Neural cell (in vitro differentiated cells): ENCODE measurements around the gene GRIK3.

Experiments
- EZH2 ChIP-seq: fragments of 200-600, 300-800 bp; shearing (Covaris generic), sonication (generic); IDR thresholded peaks from 2 replicates; pipeline ENCODE4 v1.6.1; 2014; ENCODE audit warnings: antibody characterized with exemption, low read length, borderline replicate concordance, mild to moderate bottlenecking; ENCODE audit not compliant: insufficient read depth, poor library complexity, severe bottlenecking
- MXI1 ChIP-seq: fragments of 450-650 bp; conservative IDR thresholded peaks from 2 replicates; pipeline ENCODE4 v1.6.1; 2014; ENCODE audit warnings: antibody characterized with exemption, mild to moderate bottlenecking; ENCODE audit not compliant: poor library complexity, severe bottlenecking
- POLR2AphosphoS5 ChIP-seq: IDR thresholded peaks from 2 replicates; pipeline ENCODE4 v1.6.1; 2012
- TAF1 ChIP-seq: IDR thresholded peaks from 2 replicates; pipeline ENCODE4 v1.6.1; 2012; ENCODE audit warnings: low read depth
- TF ChIP-seq, protein P1 (sequence below): fragments of 450-650 bp; IDR thresholded peaks from 2 replicates; pipeline ENCODE4 v1.5.1; 2014; ENCODE audit warnings: antibody characterized with exemption, mild to moderate bottlenecking, moderate library complexity; ENCODE audit not compliant: poor library complexity, severe bottlenecking
- TF ChIP-seq, protein P2 (sequence below): IDR thresholded peaks from 2 replicates; pipeline ENCODE4 v1.6.1; 2012; ENCODE audit warnings: borderline replicate concordance

DNA sequence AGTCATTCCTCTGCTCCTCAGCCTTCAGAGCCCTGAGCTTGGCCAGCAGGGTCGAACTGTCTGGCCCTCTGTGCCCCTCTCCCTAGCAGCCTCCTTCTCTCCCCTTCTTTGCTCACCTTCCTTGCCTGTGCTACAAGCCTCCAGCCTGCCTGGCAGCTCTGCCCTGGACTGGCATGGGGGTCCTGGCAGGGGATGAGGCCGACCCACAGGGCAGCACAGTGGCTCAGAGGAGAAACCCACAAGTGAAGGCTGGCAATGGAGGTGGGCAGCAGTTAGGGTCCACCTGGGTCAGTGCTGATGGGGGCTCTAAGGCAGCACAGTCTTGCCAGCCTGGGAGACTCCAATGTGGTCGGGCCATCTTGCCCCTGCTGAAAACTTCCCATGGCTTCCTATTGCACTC, 274.2 kb downstream of the GRIK3 start:
- no peak for TF ChIP-seq EZH2
- TF ChIP-seq, protein P1, sequence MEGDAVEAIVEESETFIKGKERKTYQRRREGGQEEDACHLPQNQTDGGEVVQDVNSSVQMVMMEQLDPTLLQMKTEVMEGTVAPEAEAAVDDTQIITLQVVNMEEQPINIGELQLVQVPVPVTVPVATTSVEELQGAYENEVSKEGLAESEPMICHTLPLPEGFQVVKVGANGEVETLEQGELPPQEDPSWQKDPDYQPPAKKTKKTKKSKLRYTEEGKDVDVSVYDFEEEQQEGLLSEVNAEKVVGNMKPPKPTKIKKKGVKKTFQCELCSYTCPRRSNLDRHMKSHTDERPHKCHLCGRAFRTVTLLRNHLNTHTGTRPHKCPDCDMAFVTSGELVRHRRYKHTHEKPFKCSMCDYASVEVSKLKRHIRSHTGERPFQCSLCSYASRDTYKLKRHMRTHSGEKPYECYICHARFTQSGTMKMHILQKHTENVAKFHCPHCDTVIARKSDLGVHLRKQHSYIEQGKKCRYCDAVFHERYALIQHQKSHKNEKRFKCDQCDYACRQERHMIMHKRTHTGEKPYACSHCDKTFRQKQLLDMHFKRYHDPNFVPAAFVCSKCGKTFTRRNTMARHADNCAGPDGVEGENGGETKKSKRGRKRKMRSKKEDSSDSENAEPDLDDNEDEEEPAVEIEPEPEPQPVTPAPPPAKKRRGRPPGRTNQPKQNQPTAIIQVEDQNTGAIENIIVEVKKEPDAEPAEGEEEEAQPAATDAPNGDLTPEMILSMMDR, result no peak
- TF ChIP-seq TAF1, result no peak
- no peak for TF ChIP-seq MXI1
- TF ChIP-seq POLR2AphosphoS5, result no peak
- TF ChIP-seq, protein P2, sequence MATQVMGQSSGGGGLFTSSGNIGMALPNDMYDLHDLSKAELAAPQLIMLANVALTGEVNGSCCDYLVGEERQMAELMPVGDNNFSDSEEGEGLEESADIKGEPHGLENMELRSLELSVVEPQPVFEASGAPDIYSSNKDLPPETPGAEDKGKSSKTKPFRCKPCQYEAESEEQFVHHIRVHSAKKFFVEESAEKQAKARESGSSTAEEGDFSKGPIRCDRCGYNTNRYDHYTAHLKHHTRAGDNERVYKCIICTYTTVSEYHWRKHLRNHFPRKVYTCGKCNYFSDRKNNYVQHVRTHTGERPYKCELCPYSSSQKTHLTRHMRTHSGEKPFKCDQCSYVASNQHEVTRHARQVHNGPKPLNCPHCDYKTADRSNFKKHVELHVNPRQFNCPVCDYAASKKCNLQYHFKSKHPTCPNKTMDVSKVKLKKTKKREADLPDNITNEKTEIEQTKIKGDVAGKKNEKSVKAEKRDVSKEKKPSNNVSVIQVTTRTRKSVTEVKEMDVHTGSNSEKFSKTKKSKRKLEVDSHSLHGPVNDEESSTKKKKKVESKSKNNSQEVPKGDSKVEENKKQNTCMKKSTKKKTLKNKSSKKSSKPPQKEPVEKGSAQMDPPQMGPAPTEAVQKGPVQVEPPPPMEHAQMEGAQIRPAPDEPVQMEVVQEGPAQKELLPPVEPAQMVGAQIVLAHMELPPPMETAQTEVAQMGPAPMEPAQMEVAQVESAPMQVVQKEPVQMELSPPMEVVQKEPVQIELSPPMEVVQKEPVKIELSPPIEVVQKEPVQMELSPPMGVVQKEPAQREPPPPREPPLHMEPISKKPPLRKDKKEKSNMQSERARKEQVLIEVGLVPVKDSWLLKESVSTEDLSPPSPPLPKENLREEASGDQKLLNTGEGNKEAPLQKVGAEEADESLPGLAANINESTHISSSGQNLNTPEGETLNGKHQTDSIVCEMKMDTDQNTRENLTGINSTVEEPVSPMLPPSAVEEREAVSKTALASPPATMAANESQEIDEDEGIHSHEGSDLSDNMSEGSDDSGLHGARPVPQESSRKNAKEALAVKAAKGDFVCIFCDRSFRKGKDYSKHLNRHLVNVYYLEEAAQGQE, result no peak
